T-helper 9 cell (primary cell): ENCODE results near the gene PCDHA11.
"Not testable (repeated sequence)": the region's sequence is repeated elsewhere in the genome, so short reads cannot be mapped to it uniquely, and the experiment has no call there.

Experiments
- DNase-seq: peaks from one replicate; pipeline ENCODE4 v3.0.0-alpha.2; 2020
- total RNA-seq, 2 donors: gene quantifications; one replicate each; lab custom pipeline; 2026; lab: John Stamatoyannopoulos, UW

PCDHA11 gene
- total RNA-seq = 0 reads per million in 2 donors

- DNase-seq = no peak
These were observed at the start of gene PCDHA11 for GRCh38 chr5:140868721-140869554. Gene PCDHA11 (plus strand): TSS chr5:140868957. CDS start chr5:140869104, 147 bp downstream.

GRCh38 chr5:140821375-140822280, 47.1 kb upstream of the PCDHA11 start, which contains the start of gene PCDHA5:
Gene PCDHA5 (plus strand): TSS chr5:140821613.
- no peak for DNase-seq

- no peak for DNase-seq
These were observed 46.5 kb upstream of the PCDHA11 start for GRCh38 chr5:140822281-140822629.

DNA sequence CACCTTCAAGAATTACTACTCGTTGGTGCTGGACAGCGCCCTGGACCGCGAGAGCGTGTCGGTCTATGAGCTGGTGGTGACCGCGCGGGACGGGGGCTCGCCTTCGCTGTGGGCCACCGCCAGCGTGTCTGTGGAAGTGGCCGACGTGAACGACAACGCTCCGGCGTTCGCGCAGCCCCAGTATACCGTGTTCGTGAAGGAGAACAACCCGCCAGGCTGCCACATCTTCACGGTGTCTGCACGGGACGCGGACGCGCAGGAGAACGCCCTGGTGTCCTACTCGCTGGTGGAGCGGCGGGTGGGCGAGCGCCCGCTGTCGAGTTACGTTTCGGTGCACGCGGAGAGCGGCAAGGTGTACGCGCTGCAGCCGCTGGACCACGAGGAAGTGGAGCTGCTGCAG, 45.8 kb upstream of the PCDHA11 start:
- DNase-seq = not testable (repeated sequence)

DNA sequence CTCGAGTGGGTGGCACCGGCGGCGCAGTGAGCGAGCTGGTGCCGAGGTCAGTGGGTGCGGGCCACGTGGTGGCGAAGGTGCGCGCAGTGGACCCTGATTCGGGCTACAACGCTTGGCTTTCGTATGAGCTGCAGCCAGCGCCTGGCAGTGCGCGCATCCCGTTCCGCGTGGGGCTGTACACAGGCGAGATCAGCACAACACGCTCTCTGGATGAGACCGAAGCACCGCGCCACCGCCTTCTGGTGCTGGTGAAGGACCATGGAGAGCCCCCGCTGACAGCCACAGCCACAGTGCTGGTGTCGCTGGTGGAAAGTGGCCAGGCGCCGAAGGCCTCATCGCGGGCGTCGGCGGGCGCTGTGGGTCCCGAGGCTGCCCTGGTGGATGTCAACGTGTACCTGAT, 45.3 kb upstream of the PCDHA11 start:
- DNase-seq = no peak

DNA sequence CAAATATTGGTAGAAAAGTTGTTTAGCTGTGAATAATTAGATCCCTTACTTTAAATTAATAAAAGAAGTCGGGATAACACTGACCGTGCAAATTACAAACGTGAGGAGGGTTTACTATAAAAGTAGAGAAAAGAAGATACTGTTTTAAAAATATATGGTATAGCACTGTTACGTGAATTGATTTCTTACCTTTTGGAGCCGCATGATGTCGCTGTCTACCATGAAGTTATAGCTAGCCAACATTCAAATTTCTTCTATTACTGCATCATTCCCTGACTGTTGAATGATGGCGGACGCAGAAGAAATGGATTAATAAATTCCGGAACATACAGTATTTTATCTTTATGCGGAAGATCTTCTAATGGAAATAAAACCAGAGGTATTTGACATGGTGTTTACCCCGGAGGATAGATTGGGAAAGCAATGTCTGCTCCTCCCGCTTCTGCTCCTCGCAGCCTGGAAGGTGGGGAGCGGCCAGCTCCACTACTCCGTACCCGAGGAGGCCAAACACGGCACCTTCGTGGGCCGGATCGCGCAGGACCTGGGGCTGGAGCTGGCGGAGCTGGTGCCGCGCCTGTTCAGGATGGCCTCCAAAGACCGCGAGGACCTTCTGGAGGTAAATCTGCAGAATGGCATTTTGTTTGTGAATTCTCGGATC, 40.9 kb upstream of the PCDHA11 start, which contains the start of gene PCDHA6:
Gene PCDHA6 (plus strand): TSS at position 257 of the 658 bp plus-strand sequence. CDS start 132 bp downstream, at position 389.
- DNase-seq = no peak

DNA sequence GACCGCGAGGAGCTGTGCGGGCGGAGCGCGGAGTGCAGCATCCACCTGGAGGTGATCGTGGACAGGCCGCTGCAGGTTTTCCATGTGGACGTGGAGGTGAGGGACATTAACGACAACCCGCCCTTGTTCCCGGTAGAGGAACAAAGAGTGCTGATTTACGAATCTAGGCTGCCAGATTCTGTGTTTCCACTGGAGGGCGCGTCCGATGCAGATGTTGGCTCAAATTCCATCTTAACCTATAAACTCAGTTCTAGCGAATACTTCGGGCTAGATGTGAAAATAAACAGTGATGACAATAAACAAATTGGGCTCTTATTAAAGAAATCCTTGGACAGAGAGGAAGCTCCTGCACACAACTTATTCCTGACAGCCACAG, 40.4 kb upstream of the PCDHA11 start:
- DNase-seq = no peak

DNA sequence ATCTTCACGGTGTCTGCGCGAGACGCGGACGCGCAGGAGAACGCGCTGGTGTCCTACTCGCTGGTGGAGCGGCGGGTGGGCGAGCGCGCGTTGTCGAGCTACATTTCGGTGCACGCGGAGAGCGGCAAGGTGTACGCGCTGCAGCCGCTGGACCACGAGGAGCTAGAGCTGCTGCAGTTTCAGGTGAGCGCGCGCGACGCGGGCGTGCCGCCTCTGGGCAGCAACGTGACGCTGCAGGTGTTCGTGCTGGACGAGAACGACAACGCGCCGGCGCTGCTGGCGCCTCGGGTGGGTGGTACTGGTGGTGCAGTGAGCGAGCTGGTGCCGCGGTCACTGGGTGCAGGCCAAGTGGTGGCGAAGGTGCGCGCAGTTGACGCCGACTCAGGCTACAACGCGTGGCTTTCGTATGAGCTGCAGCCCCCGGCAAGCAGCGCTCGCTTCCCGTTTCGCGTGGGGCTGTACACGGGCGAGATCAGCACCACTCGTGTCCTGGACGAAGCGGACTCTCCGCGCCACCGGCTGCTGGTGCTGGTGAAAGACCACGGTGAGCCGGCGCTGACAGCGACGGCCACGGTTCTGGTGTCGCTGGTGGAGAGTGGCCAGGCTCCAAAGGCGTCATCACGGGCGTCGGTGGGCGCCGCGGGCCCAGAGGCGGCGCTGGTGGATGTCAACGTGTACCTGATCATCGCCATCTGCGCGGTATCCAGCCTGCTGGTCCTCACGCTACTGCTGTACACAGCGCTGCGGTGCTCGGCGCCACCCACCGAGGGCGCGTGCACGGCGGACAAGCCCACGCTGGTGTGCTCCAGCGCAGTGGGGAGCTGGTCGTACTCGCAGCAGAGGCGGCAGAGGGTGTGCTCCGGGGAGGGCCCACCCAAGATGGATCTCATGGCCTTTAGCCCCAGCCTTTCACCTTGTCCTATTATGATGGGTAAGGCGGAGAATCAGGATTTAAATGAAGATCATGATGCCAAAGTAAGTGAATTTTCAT, 39.0 kb upstream of the PCDHA11 start:
- not testable (repeated sequence) for DNase-seq

DNA sequence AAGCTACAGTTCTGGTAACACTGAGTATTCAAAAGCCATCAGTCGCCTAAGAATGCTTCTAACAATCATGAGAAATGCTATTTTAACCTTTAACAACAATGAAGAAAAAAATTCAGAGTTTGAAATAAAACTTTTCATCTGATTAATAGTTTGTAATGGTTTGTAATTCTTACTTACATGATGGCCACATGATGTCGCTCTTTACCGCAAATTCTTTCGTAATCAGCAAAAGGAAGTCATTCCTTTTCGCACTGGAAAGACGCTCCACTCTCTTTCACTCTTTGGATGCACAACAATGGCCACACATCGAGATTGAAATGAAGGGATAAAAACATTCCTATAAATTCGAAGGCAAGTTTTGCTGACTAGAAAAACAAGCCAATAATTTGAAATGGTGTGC, 34.8 kb upstream of the PCDHA11 start, which contains the start of gene PCDHA7:
Gene PCDHA7 (plus strand): TSS at position 277 of the 400 bp plus-strand sequence. CDS start 115 bp downstream, at position 392.
- no peak for DNase-seq

DNA sequence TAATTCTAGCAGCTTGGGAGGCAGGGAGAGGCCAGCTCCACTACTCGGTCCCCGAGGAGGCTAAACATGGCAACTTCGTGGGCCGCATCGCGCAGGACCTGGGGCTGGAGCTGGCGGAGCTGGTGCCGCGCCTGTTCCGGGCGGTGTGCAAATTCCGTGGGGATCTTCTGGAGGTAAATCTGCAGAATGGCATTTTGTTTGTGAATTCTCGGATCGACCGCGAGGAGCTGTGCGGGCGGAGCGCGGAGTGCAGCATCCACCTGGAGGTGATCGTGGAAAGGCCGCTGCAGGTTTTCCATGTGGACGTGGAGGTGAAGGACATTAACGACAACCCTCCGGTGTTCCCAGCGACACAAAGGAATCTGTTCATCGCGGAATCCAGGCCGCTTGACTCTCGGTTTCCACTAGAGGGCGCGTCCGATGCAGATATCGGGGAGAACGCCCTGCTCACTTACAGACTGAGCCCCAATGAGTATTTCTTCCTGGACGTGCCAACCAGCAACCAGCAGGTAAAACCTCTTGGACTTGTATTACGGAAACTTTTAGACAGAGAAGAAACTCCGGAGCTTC, 34.2 kb upstream of the PCDHA11 start:
- not testable (repeated sequence) for DNase-seq

DNA sequence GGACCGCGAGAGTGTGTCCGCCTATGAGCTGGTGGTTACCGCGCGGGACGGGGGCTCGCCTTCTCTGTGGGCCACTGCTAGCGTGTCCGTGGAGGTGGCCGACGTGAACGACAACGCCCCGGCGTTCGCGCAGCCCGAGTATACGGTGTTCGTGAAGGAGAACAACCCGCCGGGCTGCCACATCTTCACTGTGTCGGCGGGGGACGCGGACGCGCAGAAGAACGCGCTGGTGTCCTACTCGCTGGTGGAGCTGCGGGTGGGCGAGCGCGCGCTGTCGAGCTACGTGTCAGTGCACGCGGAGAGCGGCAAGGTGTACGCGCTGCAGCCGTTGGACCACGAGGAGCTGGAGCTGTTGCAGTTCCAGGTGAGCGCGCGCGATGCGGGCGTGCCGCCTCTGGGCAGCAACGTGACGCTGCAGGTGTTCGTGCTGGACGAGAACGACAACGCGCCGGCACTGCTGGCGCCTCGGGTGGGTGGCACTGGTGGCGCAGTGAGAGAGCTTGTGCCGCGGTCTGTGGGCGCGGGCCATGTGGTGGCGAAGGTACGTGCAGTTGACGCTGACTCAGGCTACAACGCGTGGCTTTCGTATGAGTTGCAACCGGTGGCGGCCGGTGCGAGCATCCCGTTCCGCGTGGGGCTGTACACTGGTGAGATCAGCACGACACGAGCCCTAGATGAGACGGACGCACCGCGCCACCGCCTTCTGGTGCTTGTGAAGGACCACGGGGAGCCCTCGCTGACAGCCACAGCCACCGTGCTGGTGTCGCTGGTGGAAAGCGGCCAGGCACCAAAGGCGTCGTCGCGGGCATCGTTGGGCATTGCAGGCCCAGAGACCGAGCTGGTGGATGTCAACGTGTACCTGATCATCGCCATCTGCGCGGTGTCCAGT, 32.9 kb upstream of the PCDHA11 start:
- no peak for DNase-seq

DNA sequence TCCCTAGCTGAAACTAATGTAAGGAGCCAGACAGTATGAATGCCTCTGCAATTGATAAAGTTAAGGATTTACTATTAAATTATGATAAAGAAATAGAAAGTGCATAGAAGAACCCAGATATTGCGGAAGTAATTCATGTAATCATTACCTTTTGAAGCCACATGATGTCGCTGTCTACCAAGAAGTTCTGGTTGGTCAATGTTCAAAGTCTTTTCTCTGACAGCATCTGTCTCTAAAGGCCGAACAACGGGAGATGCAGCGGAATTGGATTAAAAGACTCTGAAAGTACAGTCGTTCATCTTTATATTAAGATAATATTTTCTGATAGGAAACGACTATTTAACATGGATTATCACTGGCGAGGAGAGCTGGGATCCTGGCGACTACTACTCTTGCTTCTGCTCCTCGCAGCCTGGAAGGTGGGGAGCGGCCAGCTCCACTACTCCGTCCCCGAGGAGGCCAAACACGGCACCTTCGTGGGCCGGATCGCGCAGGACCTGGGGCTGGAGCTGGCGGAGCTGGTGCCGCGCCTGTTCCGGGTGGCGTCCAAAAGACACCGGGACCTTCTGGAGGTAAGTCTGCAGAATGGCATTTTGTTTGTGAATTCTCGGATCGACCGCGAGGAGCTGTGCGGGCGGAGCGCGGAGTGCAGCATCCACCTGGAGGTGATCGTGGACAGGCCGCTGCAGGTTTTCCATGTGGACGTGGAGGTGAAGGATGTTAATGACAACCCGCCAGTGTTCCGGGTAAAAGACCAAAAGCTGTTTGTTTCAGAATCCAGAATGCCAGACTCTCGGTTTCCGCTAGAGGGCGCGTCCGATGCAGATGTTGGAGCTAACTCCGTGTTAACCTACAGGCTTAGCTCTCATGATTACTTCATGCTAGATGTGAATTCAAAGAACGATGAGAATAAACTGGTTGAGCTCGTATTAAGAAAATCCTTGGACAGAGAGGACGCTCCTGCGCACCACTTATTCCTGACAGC, 27.5 kb upstream of the PCDHA11 start, which contains the start of gene PCDHA8:
Gene PCDHA8 (plus strand): TSS at position 210 of the 985 bp plus-strand sequence. CDS start 135 bp downstream, at position 345.
- DNase-seq = no peak

DNA sequence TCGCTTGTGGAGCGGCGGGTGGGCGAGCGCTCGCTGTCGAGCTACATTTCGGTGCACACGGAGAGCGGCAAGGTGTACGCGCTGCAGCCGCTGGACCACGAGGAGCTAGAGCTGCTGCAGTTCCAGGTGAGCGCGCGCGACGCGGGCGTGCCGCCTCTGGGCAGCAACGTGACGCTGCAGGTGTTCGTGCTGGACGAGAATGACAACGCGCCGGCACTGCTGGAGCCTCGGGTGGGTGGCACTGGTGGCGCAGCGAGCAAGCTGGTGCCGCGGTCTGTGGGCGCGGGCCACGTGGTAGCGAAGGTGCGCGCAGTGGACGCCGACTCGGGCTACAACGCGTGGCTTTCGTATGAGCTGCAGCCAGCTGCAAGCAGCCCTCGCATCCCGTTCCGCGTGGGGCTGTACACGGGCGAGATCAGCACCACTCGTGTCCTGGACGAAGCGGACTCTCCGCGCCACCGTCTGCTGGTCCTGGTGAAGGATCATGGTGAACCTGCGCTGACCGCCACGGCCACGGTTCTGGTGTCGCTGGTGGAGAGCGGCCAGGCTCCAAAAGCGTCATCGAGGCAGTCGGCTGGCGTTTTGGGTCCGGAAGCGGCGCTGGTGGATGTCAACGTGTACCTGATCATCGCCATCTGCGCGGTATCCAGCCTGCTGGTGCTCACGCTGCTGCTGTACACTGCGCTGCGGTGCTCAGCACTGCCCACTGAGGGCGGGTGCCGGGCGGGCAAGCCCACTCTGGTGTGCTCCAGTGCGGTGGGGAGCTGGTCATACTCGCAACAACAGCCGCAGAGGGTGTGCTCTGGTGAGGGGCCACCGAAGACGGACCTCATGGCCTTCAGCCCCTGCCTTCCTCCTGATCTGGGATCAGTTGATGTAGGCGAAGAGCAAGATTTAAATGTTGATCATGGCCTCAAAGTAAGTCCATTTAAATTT, 25.7 kb upstream of the PCDHA11 start:
- DNase-seq = no peak

DNA sequence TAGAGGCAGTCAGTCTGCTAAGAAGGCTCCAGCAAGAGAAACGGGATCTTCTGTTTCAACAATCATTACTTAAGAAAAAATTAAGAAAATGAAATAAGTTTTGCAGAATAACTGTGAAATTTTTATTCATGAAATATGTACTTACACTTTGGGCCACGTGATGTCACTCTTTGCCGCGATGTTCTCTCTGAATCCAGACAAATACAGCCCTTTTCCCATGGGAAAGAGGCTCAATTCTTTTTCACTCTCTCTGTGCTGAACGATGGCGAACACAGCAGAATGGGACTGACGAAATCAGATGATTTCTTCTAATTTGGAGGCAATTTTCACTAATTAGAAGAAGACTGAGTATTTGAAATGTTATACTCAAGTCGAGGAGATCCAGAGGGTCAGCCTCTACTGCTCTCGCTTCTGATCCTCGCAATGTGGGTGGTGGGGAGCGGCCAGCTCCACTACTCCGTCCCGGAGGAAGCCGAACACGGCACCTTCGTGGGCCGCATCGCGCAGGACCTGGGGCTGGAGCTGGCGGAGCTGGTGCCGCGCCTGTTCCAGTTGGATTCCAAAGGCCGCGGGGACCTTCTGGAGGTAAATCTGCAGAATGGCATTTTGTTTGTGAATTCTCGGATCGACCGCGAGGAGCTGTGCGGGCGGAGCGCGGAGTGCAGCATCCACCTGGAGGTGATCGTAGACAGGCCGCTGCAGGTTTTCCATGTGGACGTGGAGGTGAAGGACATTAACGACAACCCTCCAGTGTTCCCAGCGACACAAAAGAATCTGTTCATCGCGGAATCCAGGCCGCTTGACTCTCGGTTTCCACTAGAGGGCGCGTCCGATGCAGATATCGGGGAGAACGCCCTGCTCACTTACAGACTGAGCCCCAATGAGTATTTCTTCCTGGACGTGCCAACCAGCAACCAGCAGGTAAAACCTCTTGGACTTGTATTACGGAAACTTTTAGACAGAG, 20.3 kb upstream of the PCDHA11 start, which contains the start of gene PCDHA9:
Gene PCDHA9 (plus strand): TSS at position 244 of the 964 bp plus-strand sequence. CDS start 114 bp downstream, at position 358.
- DNase-seq = not testable (repeated sequence)

- not testable (repeated sequence) for DNase-seq
These were observed 18.7 kb upstream of the PCDHA11 start for GRCh38 chr5:140849831-140850634.
